ENCODE data around the gene GNAI2. TPM values are rescaled to one million over a fixed set of nuclear protein-coding genes. Genes with fewer than 3 reads are reported as not detected.
"Not testable (repeated sequence)": the region's sequence is repeated elsewhere in the genome, so short reads cannot be mapped to it uniquely, and the experiment has no call there.

The GNAI2 gene
- total RNA-seq, 1 donor from 2014 or later = 176 TPM

DNA sequence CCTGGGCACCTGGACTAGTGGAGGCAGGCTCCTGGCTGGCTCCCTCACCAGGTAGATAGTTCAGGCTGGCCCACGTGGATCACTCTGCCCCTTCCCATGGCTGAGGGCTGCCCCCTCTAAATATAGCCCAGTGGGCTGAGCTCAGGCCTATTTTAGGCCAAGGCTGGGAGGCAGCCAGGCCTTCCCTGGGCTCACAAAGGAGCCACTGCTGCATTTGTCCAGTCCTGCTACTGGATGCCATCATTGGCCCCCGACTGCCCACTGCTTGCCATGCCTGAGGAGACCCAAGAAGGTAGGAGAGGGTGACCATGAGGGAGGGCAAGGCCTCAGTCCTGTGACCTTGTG is 42.8 kb downstream of the GNAI2 start, which contains the start of gene LSMEM2:
TSS of gene LSMEM2 (plus strand) at position 208 of the 345 bp plus-strand sequence. CDS start at position 235, 27 bp downstream.
- no peak for DNase-seq (ENCODE audit: low read depth, low spot score)
- Mint-ChIP-seq H3K9me3 (no peaks in the 10 kb centered on the region), H3K27ac (ENCODE audit: unreplicated experiment) (no peak within 1 kb of the TSS), H3K36me3 (ENCODE audit: low read depth) (no peaks in the 10 kb centered on the region), H3K27me3 (ENCODE audit: low read depth) (peaks cover 23% of the 10 kb centered on the region), H3K4me1 (peaks cover 20% of the 10 kb centered on the region), H3K4me3 (no peak within 1 kb of the TSS)
- TF ChIP-seq, protein P1, sequence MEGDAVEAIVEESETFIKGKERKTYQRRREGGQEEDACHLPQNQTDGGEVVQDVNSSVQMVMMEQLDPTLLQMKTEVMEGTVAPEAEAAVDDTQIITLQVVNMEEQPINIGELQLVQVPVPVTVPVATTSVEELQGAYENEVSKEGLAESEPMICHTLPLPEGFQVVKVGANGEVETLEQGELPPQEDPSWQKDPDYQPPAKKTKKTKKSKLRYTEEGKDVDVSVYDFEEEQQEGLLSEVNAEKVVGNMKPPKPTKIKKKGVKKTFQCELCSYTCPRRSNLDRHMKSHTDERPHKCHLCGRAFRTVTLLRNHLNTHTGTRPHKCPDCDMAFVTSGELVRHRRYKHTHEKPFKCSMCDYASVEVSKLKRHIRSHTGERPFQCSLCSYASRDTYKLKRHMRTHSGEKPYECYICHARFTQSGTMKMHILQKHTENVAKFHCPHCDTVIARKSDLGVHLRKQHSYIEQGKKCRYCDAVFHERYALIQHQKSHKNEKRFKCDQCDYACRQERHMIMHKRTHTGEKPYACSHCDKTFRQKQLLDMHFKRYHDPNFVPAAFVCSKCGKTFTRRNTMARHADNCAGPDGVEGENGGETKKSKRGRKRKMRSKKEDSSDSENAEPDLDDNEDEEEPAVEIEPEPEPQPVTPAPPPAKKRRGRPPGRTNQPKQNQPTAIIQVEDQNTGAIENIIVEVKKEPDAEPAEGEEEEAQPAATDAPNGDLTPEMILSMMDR (conservative IDR thresholded peaks at IDR 0.05) = no peak

DNA sequence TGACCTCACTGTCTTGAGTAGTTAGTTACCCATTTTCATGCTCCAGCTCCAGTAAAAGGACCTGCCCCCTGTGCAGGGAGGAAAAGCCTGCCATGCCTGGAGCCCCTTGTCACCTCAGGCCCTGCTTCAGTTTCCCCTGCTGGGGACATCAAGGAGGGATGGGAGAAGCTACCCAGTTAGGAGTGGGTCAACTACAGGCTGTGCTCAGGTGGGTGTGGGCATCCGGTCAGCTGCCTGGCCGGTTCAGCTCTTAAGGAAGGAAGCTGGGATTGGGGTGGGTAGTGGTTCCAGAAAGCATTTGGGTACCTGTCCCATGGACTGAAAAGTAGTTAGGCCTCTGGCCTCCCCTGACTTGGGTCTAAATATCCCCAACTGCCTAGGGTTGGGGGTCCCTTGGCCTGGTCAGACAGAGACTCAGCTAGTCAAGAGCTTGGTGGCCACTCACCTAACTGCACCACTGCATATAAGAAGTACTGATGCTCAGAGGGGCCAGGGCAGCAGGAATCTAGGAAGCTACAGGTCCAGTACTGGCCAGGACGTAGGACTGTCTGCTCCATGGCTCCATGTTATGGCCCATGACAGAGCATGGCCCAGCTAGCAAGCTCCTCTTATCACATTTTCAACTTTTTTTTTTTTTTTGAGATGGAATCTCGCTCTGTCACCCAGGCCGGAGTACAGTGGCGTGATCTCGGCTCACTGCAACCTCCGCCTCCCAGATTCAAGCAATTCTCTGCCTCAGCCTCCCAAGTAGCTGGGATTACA is 43.4 kb downstream of the GNAI2 start:
- no peak for DNase-seq (ENCODE audit: low read depth, low spot score)
- Mint-ChIP-seq H3K27ac (ENCODE audit: unreplicated experiment) (no peak overlapping the region), H3K4me3 (no peak overlapping the region), H3K9me3 (no peaks in the 10 kb centered on the region), H3K27me3 (ENCODE audit: low read depth) (peaks cover 17% of the 10 kb centered on the region), H3K36me3 (ENCODE audit: low read depth) (no peaks in the 10 kb centered on the region), H3K4me1 (peaks cover 15% of the 10 kb centered on the region)
- TF ChIP-seq, protein P1 (conservative IDR thresholded peaks at IDR 0.05) = no peak

DNA sequence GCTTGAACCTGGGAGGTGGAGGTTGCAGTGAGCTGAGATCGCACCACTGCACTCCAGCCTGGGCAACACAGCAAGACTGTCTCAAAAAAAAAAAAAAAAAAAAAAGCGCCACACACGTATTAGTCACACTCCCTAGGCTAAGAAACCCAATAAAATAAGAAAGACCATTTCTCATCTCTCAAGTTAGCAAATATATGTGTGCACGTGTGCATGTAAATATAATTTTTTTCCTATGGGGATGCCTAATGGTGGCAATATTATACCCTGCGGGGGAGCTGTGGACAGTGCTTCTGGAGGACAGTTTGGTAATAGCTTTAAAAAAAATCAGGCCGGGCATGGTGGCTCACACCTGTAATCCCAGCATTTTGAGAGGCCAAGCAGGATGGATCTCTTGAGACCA is 48.1 kb downstream of the GNAI2 start:
- H3K27ac Mint-ChIP-seq (ENCODE audit: unreplicated experiment); H3K4me1 Mint-ChIP-seq; DNase-seq (ENCODE audit: low read depth, low spot score); H3K27me3 Mint-ChIP-seq (ENCODE audit: low read depth); H3K9me3 Mint-ChIP-seq; H3K36me3 Mint-ChIP-seq (ENCODE audit: low read depth): not testable (repeated sequence)
- peak overlapping the region; percentile 34 for H3K4me3 Mint-ChIP-seq

DNA sequence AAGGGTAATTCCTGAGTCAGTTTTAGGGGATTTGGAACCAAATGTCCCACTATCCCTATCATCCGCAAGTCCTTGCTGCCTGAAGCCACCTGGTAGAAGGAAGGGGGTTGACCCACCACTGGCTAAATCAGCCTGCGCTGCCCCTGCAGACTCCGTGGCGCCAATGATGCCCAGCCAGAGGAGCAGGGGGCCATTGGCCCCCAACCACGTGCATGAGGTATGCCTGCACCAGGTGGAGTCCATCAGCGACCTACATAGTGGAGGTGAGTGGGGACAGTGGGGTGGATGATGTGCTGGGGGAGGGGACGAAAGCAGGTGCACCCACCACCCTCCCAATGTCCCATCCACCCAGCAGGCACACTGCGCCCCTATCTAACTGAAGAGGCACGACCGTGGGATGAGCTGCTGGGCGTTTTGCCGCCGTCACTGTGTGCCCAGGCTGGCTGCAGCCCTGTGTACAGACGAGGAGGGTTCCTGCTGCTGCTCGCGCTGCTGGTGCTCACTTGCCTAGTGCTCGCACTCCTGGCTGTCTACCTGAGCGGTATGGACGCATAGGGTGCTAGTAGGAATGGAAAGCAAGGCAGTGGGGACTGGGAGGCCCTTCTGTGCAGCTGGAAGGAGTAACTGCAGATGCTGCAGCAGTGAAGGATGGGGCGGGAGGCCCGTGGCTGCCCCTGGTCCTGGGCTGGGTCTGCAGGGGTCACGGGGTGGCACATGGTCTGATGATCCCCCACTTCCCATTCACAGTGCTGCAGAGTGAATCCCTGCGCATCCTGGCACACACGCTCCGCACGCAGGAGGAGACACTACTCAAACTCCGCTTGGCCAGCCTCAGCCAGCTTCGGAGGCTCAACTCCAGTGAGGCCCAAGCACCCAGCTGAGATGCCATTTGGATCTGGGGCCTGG is 50.6 kb downstream of the GNAI2 start:
- DNase-seq (ENCODE audit: low read depth, low spot score) = no peak
- Mint-ChIP-seq H3K36me3 (ENCODE audit: low read depth) (no peaks in the 10 kb centered on the region), H3K4me1 (peaks cover 6% of the 10 kb centered on the region), H3K27ac (ENCODE audit: unreplicated experiment) (no peak overlapping the region), H3K9me3 (no peaks in the 10 kb centered on the region), H3K27me3 (ENCODE audit: low read depth) (no peaks in the 10 kb centered on the region), H3K4me3 (no peak overlapping the region)
- TF ChIP-seq, protein P1 (conservative IDR thresholded peaks at IDR 0.05) = no peak

DNA sequence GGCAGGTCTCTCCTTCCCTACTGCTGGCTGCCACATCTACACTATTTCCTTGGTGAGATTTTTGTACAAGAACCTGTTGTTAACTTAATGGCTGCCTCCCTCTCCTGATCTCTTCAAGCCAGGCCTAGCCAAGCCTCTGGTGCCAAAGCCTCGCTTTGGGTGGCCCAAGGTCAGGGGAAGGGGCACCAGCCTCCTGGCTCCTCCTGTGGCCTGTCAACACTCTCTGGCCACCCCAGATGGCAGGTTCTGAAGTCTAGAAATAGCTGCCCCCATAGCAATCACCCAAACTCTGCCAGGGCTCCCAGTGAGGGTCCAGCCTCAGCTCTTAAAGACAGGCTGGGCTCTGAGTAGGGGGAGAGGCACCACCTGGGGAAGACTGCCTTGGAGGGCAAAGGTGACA is 51.3 kb downstream of the GNAI2 start:
- Mint-ChIP-seq H3K9me3 (no peaks in the 10 kb centered on the region), H3K27me3 (ENCODE audit: low read depth) (no peaks in the 10 kb centered on the region), H3K4me3 (peak overlapping the region; percentile 59), H3K4me1 (peaks cover 7% of the 10 kb centered on the region), H3K36me3 (ENCODE audit: low read depth) (no peaks in the 10 kb centered on the region), H3K27ac (ENCODE audit: unreplicated experiment) (no peak overlapping the region)
- no peak for DNase-seq (ENCODE audit: low read depth, low spot score)
- TF ChIP-seq, protein P1 (conservative IDR thresholded peaks at IDR 0.05) = no peak

Data from neural crest cell (in vitro differentiated cells).